OCI-LY3 (cell line): ENCODE results near the gene SCYL2.
"Not testable (repeated sequence)": the region's sequence is repeated elsewhere in the genome, so short reads cannot be mapped to it uniquely, and the experiment has no call there.

Source experiments
- H2AFZ ChIP-seq: fragments of 200-600, 300-600 bp; shearing (Covaris generic); 2 replicates; pipeline ENCODE4 v1.6.0; 2014; ENCODE audit warnings: antibody characterized with exemption, low read depth, low read length
- H3K27ac ChIP-seq: fragments of 200-600, 300-600 bp; sonication (generic); 2 replicates; pipeline ENCODE4 v1.5.1; 2014; ENCODE audit warnings: mild to moderate bottlenecking, low read length, moderate library complexity, mixed read lengths
- H3K27me3 ChIP-seq: fragments of 200-600, 300-600 bp; sonication (generic); 2 replicates; pipeline ENCODE4 v1.6.1; 2014; ENCODE audit warnings: low read depth, low read length, mixed read lengths
- H3K36me3 ChIP-seq: fragments of 200-600, 300-600 bp; sonication (generic); replicated peaks from 2 replicates; pipeline ENCODE3; 2014; ENCODE audit warnings: low read depth, low read length, mixed read lengths
- H3K4me1 ChIP-seq: fragments of 300-600, 200-600 bp; sonication (generic); 2 replicates; pipeline ENCODE4 v1.6.1; 2014; ENCODE audit warnings: low read length, mixed read lengths
- H3K4me2 ChIP-seq: fragments of 200-600, 300-600 bp; sonication (generic); 2 replicates; pipeline ENCODE4 v1.6.1; 2014; ENCODE audit warnings: low read length, mixed read lengths
- H3K4me3 ChIP-seq: fragments of 300-600, 200-600 bp; sonication (generic); 2 replicates; pipeline ENCODE4 v1.5.1; 2014; ENCODE audit warnings: antibody characterized with exemption, mild to moderate bottlenecking, low read length, moderate library complexity
- H3K79me2 ChIP-seq: fragments of 300-600, 200-600 bp; shearing (Covaris generic); 2 replicates; pipeline ENCODE4 v1.6.1; 2014; ENCODE audit warnings: mild to moderate bottlenecking, low read length, mixed read lengths
- H3K9ac ChIP-seq: fragments of 300-600, 200-600 bp; shearing (Covaris generic); 2 replicates; pipeline ENCODE4 v1.6.0; 2014; ENCODE audit warnings: mild to moderate bottlenecking, low read length, moderate library complexity
- H3K9me3 ChIP-seq: fragments of 200-600, 300-600 bp; shearing (Covaris generic); 2 replicates; pipeline ENCODE4 v1.6.1; 2014; ENCODE audit warnings: low read length, mixed read lengths; ENCODE audit not compliant: insufficient read depth
- H4K20me1 ChIP-seq: fragments of 200-600, 300-600 bp; sonication (generic); 2 replicates; pipeline ENCODE4 v1.6.1; 2016; ENCODE audit warnings: low read length, mixed read lengths; ENCODE audit not compliant: insufficient read depth
- CTCF ChIP-seq: fragments of 200-600, 300-600 bp; sonication (generic); IDR thresholded peaks from 2 replicates; pipeline ENCODE4 v1.5.1; 2014; ENCODE audit warnings: antibody characterized with exemption, low read length, low read depth
- EZH2phosphoT487 ChIP-seq: fragments of 200-600 bp; shearing (Covaris generic); IDR thresholded peaks from 2 replicates; pipeline ENCODE4 v1.6.1; 2018; ENCODE audit warnings: antibody characterized with exemption, mixed run types, low read depth

The SCYL2 gene

GRCh38 chr12:100266835-100267602 is at the start of gene SCYL2, which contains the start of gene DEPDC4:
Gene SCYL2 (plus strand): TSS chr12:100267177. CDS start chr12:100282971, 15,794 bp downstream.
Gene DEPDC4 (minus strand): TSS chr12:100267079. CDS start chr12:100267076, 3 bp downstream.
- H3K9ac ChIP-seq = peak within 1 kb of the TSS; percentile 83
- H3K4me1 ChIP-seq = peaks cover 16% of the 10 kb centered on the region
- TF ChIP-seq CTCF = no peak
- no peak for TF ChIP-seq EZH2phosphoT487
- peak within 1 kb of the TSS; percentile 64 for H3K27ac ChIP-seq
- H3K27me3 ChIP-seq = no peaks in the 10 kb centered on the region
- no peaks in the 10 kb centered on the region for H3K9me3 ChIP-seq
- H3K4me2 ChIP-seq = peak within 1 kb of the TSS; percentile 88
- peaks cover 44% of the 10 kb centered on the region for H3K79me2 ChIP-seq
- H2AFZ ChIP-seq = peak within 1 kb of the TSS; percentile 92
- H3K4me3 ChIP-seq = peak within 1 kb of the TSS; percentile 93
- no peaks in the 10 kb centered on the region for H4K20me1 ChIP-seq
- H3K36me3 ChIP-seq = no peaks in the 10 kb centered on the region

GRCh38 chr12:100219328-100220109 is 47.5 kb upstream of the SCYL2 start:
- H3K9me3 ChIP-seq = no peaks in the 10 kb centered on the region
- H2AFZ ChIP-seq = no peak overlapping the region
- H3K79me2 ChIP-seq = no peaks in the 10 kb centered on the region
- no peak overlapping the region for H3K4me2 ChIP-seq
- TF ChIP-seq CTCF (no peak), EZH2phosphoT487 (no peak)
- no peaks in the 10 kb centered on the region for H3K27me3 ChIP-seq
- H3K4me3 ChIP-seq = no peak overlapping the region
- H3K27ac ChIP-seq = no peak overlapping the region
- H3K9ac ChIP-seq = no peak overlapping the region
- peaks cover 6% of the 10 kb centered on the region; the same call in 1 of the 2 replicates for H3K4me1 ChIP-seq
- no peaks in the 10 kb centered on the region for H4K20me1 ChIP-seq
- H3K36me3 ChIP-seq = peaks cover 29% of the 10 kb centered on the region

GRCh38 chr12:100221523-100221922 is 45.5 kb upstream of the SCYL2 start:
- Histone ChIP-seq H2AFZ (no peak overlapping the region), H3K27ac (no peak overlapping the region), H3K4me2 (no peak overlapping the region), H3K36me3 (peaks cover 20% of the 10 kb centered on the region), H3K27me3 (no peaks in the 10 kb centered on the region), H4K20me1 (no peaks in the 10 kb centered on the region), H3K4me3 (no peak overlapping the region), H3K9me3 (no peaks in the 10 kb centered on the region), H3K4me1 (no peaks in the 10 kb centered on the region), H3K79me2 (no peaks in the 10 kb centered on the region), H3K9ac (no peak overlapping the region)
- TF ChIP-seq CTCF = no peak

- H3K9ac ChIP-seq, H3K9me3 ChIP-seq, H3K27me3 ChIP-seq, H3K4me2 ChIP-seq, H3K4me3 ChIP-seq, H3K27ac ChIP-seq, H2AFZ ChIP-seq, H3K4me1 ChIP-seq, H3K79me2 ChIP-seq, H4K20me1 ChIP-seq: not testable (repeated sequence)
- H3K36me3 ChIP-seq = peaks cover 20% of the 10 kb centered on the region
Observed at GRCh38 chr12:100222173-100222572, 44.8 kb upstream of the SCYL2 start.
